GM12878 (cell line): ENCODE measurements around the gene CAPN14. TPM values are rescaled to one million over a fixed set of nuclear protein-coding genes. Genes with fewer than 3 reads are reported as not detected.

Experiments
- BCL11A ChIP-seq: IDR thresholded peaks from 2 replicates; pipeline ENCODE4 v1.6.1; 2011; ENCODE audit warnings: low read depth, low read length
- DPF2 ChIP-seq: fragments of 450-650 bp; IDR thresholded peaks from 2 replicates; pipeline ENCODE4 v1.6.1; 2017; ENCODE audit warnings: mild to moderate bottlenecking
- HDAC2 ChIP-seq: fragments of 200-600 bp; sonication (generic); IDR thresholded peaks from 2 replicates; pipeline ENCODE4 v1.6.1; 2017
- HDAC6 ChIP-seq: fragments of 200-600 bp; sonication (generic); IDR thresholded peaks from one replicate; pipeline ENCODE4 v1.8.0; 2017; ENCODE audit warnings: antibody characterized with exemption; ENCODE audit not compliant: unreplicated experiment
- KDM1A ChIP-seq: fragments of 200-600 bp; sonication (generic); IDR thresholded peaks from 2 replicates; pipeline ENCODE4 v1.6.1; 2016; ENCODE audit warnings: borderline replicate concordance
- SKIL ChIP-seq: fragments of 450-650 bp; IDR thresholded peaks from 2 replicates; pipeline ENCODE4 v1.6.1; 2017; ENCODE audit warnings: mild to moderate bottlenecking, low read depth, inconsistent platforms; ENCODE audit not compliant: poor library complexity, severe bottlenecking
- TCF3 ChIP-seq: IDR thresholded peaks from 2 replicates; pipeline ENCODE4 v1.6.1; 2012; ENCODE audit warnings: low read depth, mild to moderate bottlenecking, low read length, borderline replicate concordance; ENCODE audit not compliant: insufficient read depth
- polyA plus RNA-seq, 11 experiments: library from polyadenylated mRNA; depleted of rRNA in 4 of 11; unstranded in 6 of 11; stranded (reverse) in 5 of 11; fragments of >200 nt; fragmentation: Nextera tagmentation in 4 of 11; fragmentation: Illumina TruSeq in 1 of 11; extraction: Ambion mirVana in 4 of 11; extraction: Trizol in 1 of 11; gene quantifications; 1 replicate in 1 of 11; 2 replicates in 10 of 11; pipeline versions ENCODE4 v1.2.1 to v1.2.3, GENCODE V29; 2011 to 2016; ENCODE audit warnings: inconsistent platforms in 2 of 11, missing spikeins in 2 of 11, low read depth in 1 of 11
- total RNA-seq, 4 experiments: library from RNA; depleted of rRNA in 3 of 4; stranded (reverse); fragments of >200 nt in 3 of 4; fragmentation: Illumina TruSeq in 1 of 4; extraction: Trizol in 1 of 4; gene quantifications; 2 replicates each; pipeline versions ENCODE4 v1.2.1 to v1.2.3, GENCODE V29; 2013 to 2021
- TF ChIP-seq, protein P1 (sequence below): fragments of 450-650 bp; IDR thresholded peaks from 2 replicates; pipeline ENCODE4 v1.6.1; 2017; ENCODE audit warnings: mild to moderate bottlenecking
- TF ChIP-seq, protein P2 (sequence below): fragments of 450-650 bp; formaldehyde crosslinking; IDR thresholded peaks from 2 replicates; pipeline ENCODE4 v1.4.0; 2022; ENCODE audit warnings: mild to moderate bottlenecking, moderate library complexity

CAPN14 gene
- total and polyA plus RNA-seq, 10 of the 15 experiments (the other 5 are each of a cell fraction or from before 2014, with no cell fraction given) = 0.08 to 1.5 (median 1.1) TPM

DNA sequence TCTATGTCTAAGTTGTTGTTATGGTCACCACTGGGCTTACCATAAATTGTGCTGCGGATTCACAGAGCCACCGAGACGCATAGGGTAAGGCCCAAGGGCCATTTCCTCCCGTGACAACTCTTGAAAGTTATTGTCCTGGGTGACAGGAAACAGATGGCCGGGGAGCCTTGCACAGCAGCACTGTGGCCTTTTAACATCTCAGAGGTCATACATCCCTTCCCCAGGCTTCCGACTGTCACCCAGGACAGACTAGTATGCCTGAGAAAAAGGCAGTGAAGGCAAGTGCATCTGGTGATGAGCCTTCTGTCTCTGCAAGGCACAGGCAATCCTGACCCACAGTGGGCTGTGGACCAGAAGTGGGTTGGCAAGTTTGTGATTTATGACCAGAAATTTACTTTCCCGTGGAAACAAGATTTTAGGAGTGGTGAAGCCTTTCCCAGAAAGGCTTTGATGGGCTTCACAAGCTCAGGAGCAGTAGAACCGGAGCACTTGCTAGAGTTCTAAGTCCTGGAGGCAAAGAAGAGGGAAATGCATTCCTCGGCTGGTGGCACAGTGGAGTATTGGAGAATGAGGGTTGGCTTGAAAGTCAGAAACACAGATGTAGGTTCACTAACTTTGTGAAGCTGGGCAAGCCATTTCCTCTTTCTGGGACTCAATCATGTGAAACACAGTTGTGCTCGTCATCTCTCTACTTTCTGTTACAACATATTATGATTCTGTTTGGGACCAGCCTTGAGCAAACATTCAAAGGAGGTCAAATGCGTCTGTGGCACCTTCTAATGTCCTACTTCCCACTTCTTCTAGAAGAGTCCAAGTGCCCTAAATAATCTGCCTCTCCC lies 2.0 kb upstream of the CAPN14 start (continued):
- TF ChIP-seq HDAC6 (no peak), DPF2 (0 out of 2 replicates have a peak, but pooled peaks have one; percentile 59), KDM1A (no peak), HDAC2 (no peak), BCL11A (0 out of 2 replicates have a peak, but pooled peaks have one; percentile 35), TCF3 (peak; percentile 85), SKIL (no peak)
- TF ChIP-seq, protein P1, sequence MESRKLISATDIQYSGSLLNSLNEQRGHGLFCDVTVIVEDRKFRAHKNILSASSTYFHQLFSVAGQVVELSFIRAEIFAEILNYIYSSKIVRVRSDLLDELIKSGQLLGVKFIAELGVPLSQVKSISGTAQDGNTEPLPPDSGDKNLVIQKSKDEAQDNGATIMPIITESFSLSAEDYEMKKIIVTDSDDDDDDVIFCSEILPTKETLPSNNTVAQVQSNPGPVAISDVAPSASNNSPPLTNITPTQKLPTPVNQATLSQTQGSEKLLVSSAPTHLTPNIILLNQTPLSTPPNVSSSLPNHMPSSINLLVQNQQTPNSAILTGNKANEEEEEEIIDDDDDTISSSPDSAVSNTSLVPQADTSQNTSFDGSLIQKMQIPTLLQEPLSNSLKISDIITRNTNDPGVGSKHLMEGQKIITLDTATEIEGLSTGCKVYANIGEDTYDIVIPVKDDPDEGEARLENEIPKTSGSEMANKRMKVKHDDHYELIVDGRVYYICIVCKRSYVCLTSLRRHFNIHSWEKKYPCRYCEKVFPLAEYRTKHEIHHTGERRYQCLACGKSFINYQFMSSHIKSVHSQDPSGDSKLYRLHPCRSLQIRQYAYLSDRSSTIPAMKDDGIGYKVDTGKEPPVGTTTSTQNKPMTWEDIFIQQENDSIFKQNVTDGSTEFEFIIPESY = no peak
- TF ChIP-seq, protein P2, sequence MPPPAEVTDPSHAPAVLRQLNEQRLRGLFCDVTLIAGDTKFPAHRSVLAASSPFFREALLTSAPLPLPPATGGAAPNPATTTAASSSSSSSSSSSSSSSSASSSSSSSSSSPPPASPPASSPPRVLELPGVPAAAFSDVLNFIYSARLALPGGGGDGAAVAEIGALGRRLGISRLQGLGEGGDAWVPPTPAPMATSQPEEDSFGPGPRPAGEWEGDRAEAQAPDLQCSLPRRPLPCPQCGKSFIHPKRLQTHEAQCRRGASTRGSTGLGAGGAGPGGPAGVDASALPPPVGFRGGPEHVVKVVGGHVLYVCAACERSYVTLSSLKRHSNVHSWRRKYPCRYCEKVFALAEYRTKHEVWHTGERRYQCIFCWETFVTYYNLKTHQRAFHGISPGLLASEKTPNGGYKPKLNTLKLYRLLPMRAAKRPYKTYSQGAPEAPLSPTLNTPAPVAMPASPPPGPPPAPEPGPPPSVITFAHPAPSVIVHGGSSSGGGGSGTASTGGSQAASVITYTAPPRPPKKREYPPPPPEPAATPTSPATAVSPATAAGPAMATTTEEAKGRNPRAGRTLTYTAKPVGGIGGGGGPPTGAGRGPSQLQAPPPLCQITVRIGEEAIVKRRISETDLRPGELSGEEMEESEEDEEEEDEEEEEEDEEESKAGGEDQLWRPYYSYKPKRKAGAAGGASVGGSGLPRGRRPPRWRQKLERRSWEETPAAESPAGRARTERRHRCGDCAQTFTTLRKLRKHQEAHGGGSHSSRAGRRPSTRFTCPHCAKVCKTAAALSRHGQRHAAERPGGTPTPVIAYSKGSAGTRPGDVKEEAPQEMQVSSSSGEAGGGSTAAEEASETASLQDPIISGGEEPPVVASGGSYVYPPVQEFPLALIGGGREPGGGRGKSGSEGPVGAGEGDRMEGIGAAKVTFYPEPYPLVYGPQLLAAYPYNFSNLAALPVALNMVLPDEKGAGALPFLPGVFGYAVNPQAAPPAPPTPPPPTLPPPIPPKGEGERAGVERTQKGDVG (CRISPR knock-in tag) = no peak
